HCT116 (cell line): Measurements from ENCODE around the gene TEX11.

Experiments
- EZH2 ChIP-seq: fragments of 200-600 bp; sonication (generic); IDR thresholded peaks from 2 replicates; pipeline ENCODE4 v1.6.1; 2017; ENCODE audit warnings: antibody characterized with exemption, mixed run types
- ZBTB33 ChIP-seq: IDR thresholded peaks from 2 replicates; pipeline ENCODE4 v1.6.1; 2011; ENCODE audit warnings: mild to moderate bottlenecking, low read length, moderate library complexity; ENCODE audit not compliant: insufficient replicate concordance; ENCODE audit errors: extremely low read depth
- ZNF274 ChIP-seq: fragments of 200-500 bp; sonication (Bioruptor generic); IDR thresholded peaks from 2 replicates; pipeline ENCODE4 v1.6.1; 2014; ENCODE audit warnings: mild to moderate bottlenecking, low read depth, low read length, inconsistent platforms

- TF ChIP-seq ZBTB33 (no peak), ZNF274 (no peak), EZH2 (no peak)
Measured at GRCh38 chrX:70808942-70809940, 99.3 kb downstream of the TEX11 start.
